ENCODE measurements around the gene RS1. TPM values are rescaled to one million over a fixed set of nuclear protein-coding genes. Genes with fewer than 3 reads are reported as not detected.

RS1 gene
- total RNA-seq, 2 donors from 2014 or later: not detected

- H3K4me1 ChIP-seq: no peaks in the 10 kb centered on the region
- no peak for TF ChIP-seq POLR2A (IDR thresholded peaks at IDR 0.05)
- TF ChIP-seq, protein P1, sequence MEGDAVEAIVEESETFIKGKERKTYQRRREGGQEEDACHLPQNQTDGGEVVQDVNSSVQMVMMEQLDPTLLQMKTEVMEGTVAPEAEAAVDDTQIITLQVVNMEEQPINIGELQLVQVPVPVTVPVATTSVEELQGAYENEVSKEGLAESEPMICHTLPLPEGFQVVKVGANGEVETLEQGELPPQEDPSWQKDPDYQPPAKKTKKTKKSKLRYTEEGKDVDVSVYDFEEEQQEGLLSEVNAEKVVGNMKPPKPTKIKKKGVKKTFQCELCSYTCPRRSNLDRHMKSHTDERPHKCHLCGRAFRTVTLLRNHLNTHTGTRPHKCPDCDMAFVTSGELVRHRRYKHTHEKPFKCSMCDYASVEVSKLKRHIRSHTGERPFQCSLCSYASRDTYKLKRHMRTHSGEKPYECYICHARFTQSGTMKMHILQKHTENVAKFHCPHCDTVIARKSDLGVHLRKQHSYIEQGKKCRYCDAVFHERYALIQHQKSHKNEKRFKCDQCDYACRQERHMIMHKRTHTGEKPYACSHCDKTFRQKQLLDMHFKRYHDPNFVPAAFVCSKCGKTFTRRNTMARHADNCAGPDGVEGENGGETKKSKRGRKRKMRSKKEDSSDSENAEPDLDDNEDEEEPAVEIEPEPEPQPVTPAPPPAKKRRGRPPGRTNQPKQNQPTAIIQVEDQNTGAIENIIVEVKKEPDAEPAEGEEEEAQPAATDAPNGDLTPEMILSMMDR (IDR thresholded peaks at IDR 0.05): no peak
- no peaks in the 10 kb centered on the region for H3K27me3 ChIP-seq
- 63 to 64% methylated on average over 5 of the region's 5 CpGs for WGBS, 2 donors
- H3K36me3 ChIP-seq (replicated peaks in 1 of 2; ENCODE audit: insufficient read depth in 1 of 2, low read depth in 2 of 2): no peaks in the 10 kb centered on the region
- DNase-seq (no peak), ATAC-seq (no peak)
- intact Hi-C loops (cut with DNase I): no loop called here
- no peak overlapping the region for H3K4me3 ChIP-seq
- H3K27ac ChIP-seq: no peak overlapping the region
- no peaks in the 10 kb centered on the region for H3K9me3 ChIP-seq
Observed at GRCh38 chrX:18654875-18655836, 16.8 kb downstream of the RS1 start.

GRCh38 chrX:18652636-18653035, 19.3 kb downstream of the RS1 start:
- Histone ChIP-seq H3K4me3 (no peak overlapping the region), H3K27ac (no peak overlapping the region), H3K9me3 (no peaks in the 10 kb centered on the region), H3K27me3 (no peaks in the 10 kb centered on the region), H3K4me1 (no peaks in the 10 kb centered on the region), H3K36me3 (replicated peaks in 1 of 2; ENCODE audit: insufficient read depth in 1 of 2, low read depth in 2 of 2) (no peaks in the 10 kb centered on the region)
- no peak for DNase-seq
- ATAC-seq: no peak
- TF ChIP-seq, protein P1 (IDR thresholded peaks at IDR 0.05): no peak
- TF ChIP-seq POLR2A (IDR thresholded peaks at IDR 0.05): no peak
- intact Hi-C loops (cut with DNase I): no loop called here

GRCh38 chrX:18650662-18651061, 21.2 kb downstream of the RS1 start:
- H3K4me3 ChIP-seq: no peak overlapping the region
- no peaks in the 10 kb centered on the region for H3K4me1 ChIP-seq
- intact Hi-C loops (cut with DNase I): no loop called here
- H3K27ac ChIP-seq: no peak overlapping the region
- no peaks in the 10 kb centered on the region for H3K27me3 ChIP-seq
- no peak for TF ChIP-seq POLR2A (IDR thresholded peaks at IDR 0.05)
- TF ChIP-seq, protein P1 (IDR thresholded peaks at IDR 0.05): no peak
- no peaks in the 10 kb centered on the region for H3K9me3 ChIP-seq
- DNase-seq: no peak
- H3K36me3 ChIP-seq (replicated peaks in 1 of 2; ENCODE audit: insufficient read depth in 1 of 2, low read depth in 2 of 2): no peaks in the 10 kb centered on the region
- ATAC-seq: no peak
- 75 to 85% methylated on average over 3 to 4 of the region's 6 CpGs for WGBS, 2 donors

- Histone ChIP-seq H3K27me3 (no peaks in the 10 kb centered on the region), H3K4me1 (no peaks in the 10 kb centered on the region), H3K27ac (no peak overlapping the region), H3K9me3 (no peaks in the 10 kb centered on the region), H3K36me3 (replicated peaks in 1 of 2; ENCODE audit: insufficient read depth in 1 of 2, low read depth in 2 of 2) (no peaks in the 10 kb centered on the region), H3K4me3 (no peak overlapping the region)
- DNase-seq: no peak
- TF ChIP-seq, protein P1 (IDR thresholded peaks at IDR 0.05): no peak
- no peak for TF ChIP-seq POLR2A (IDR thresholded peaks at IDR 0.05)
- intact Hi-C loops (cut with DNase I): no loop called here
- no peak for ATAC-seq
- 66 to 74% methylated on average over 5 to 7 of the region's 9 CpGs for WGBS, 2 donors
Observed at GRCh38 chrX:18649498-18649951, 22.4 kb downstream of the RS1 start.

Measured in body of pancreas (tissue), 4 donors.